GM23248 (cell line): ENCODE data around the gene TXNRD2. TPM values are rescaled to one million over a fixed set of nuclear protein-coding genes. Genes with fewer than 3 reads are reported as not detected.

Experiments used
- DNase-seq: peaks from one replicate; pipeline ENCODE4 v3.0.0-alpha.2; 2015
- H2AFZ ChIP-seq: fragments of 200-600 bp; sonication (generic); 2 replicates; pipeline ENCODE4 v1.6.1; 2016; ENCODE audit warnings: antibody characterized with exemption
- H3F3A ChIP-seq: fragments of 200-600 bp; sonication (generic); 2 replicates; pipeline ENCODE4 v1.6.1; 2016; ENCODE audit warnings: mild to moderate bottlenecking, antibody characterized with exemption, mixed run types; ENCODE audit not compliant: insufficient read depth
- H3K27ac ChIP-seq: fragments of 200-600 bp; sonication (generic); 2 replicates; pipeline ENCODE4 v1.5.1; 2016; ENCODE audit warnings: mild to moderate bottlenecking
- H3K27me3 ChIP-seq: fragments of 200-600 bp; sonication (generic); replicated peaks from 2 replicates; pipeline ENCODE4 v1.6.1; 2016; ENCODE audit warnings: mild to moderate bottlenecking; ENCODE audit not compliant: insufficient read depth
- H3K36me3 ChIP-seq: fragments of 200-600 bp; sonication (generic); 2 replicates; pipeline ENCODE4 v1.6.1; 2016; ENCODE audit warnings: low read depth, mild to moderate bottlenecking
- H3K4me1 ChIP-seq: fragments of 200-600 bp; sonication (generic); 2 replicates; pipeline ENCODE4 v1.6.1; 2016; ENCODE audit warnings: mild to moderate bottlenecking; ENCODE audit not compliant: insufficient read depth
- H3K4me2 ChIP-seq: fragments of 200-600 bp; sonication (generic); one replicate; pipeline ENCODE4 v1.6.1; 2016; ENCODE audit warnings: mild to moderate bottlenecking; ENCODE audit not compliant: unreplicated experiment
- H3K4me3 ChIP-seq: fragments of 200-600 bp; sonication (generic); 2 replicates; pipeline ENCODE4 v1.5.1; 2016; ENCODE audit warnings: mild to moderate bottlenecking
- H3K79me2 ChIP-seq: fragments of 200-600 bp; sonication (generic); 2 replicates; pipeline ENCODE4 v1.6.1; 2016; ENCODE audit warnings: mild to moderate bottlenecking; ENCODE audit not compliant: insufficient read depth
- H3K9ac ChIP-seq: fragments of 200-600 bp; sonication (generic); 2 replicates; pipeline ENCODE4 v1.6.1; 2016; ENCODE audit warnings: mild to moderate bottlenecking
- H3K9me2 ChIP-seq: fragments of 200-600 bp; sonication (generic); 2 replicates; pipeline ENCODE4 v1.6.1; 2016; ENCODE audit warnings: mixed run types, mild to moderate bottlenecking, moderate library complexity; ENCODE audit not compliant: insufficient read depth
- H3K9me3 ChIP-seq: fragments of 200-600 bp; sonication (generic); one replicate; pipeline ENCODE4 v1.6.1; 2017; ENCODE audit warnings: low read depth
- H4K20me1 ChIP-seq: fragments of 200-600 bp; sonication (generic); 2 replicates; pipeline ENCODE4 v1.6.0; 2016; ENCODE audit not compliant: insufficient read depth
- EZH2 ChIP-seq: fragments of 200-600 bp; sonication (generic); IDR thresholded peaks from 2 replicates; pipeline ENCODE4 v1.6.1; 2018; ENCODE audit warnings: antibody characterized with exemption, mild to moderate bottlenecking; ENCODE audit not compliant: insufficient read depth, poor library complexity, severe bottlenecking
- EZH2phosphoT487 ChIP-seq: fragments of 200-600 bp; sonication (generic); IDR thresholded peaks from 2 replicates; pipeline ENCODE4 v1.6.1; 2018; ENCODE audit warnings: antibody characterized with exemption, moderate library complexity, mild to moderate bottlenecking, low read depth; ENCODE audit not compliant: insufficient read depth
- WGBS, 2 experiments: methylation state at CpG; one replicate each; pipeline ENCODE4 v1.1.6; 2015 to 2017; ENCODE audit warnings: low lambda C conversion rate in 2 of 2, low coverage in 1 of 2; ENCODE audit errors: missing lambda C conversion rate in 2 of 2; 5-methylcytosine and 5-hydroxymethylcytosine counted together
- in situ Hi-C: fragments of 300-500 bp; cut with MboI; formaldehyde crosslinking; loops from 2 replicates; pipeline ENCODE4 v1.15.0; 2020
- polyA plus RNA-seq: library from polyadenylated mRNA; unstranded; fragments of >200 nt; fragmentation: Nextera tagmentation; extraction: Ambion mirVana; gene quantifications from 2 replicates; pipeline ENCODE4 v1.2.1, GENCODE V29; 2016
- total RNA-seq: library from RNA; depleted of rRNA; stranded (reverse); fragments of >200 nt; shearing (Covaris generic); gene quantifications from 2 replicates; pipeline ENCODE4 v1.2.3, GENCODE V29; 2014

TXNRD2 gene
- total and polyA plus RNA-seq, 2 experiments from 2014 or later, result 20.1 to 24.8 TPM

- Histone ChIP-seq H3K36me3 (no peaks in the 10 kb centered on the region; the same call in 1 of the 2 replicates), H3K79me2 (no peaks in the 10 kb centered on the region), H2AFZ (no peak overlapping the region), H4K20me1 (no peaks in the 10 kb centered on the region), H3K4me2 (no peak overlapping the region), H3K4me3 (no peak overlapping the region), H3K9ac (no peak overlapping the region), H3F3A (no peaks in the 10 kb centered on the region), H3K27me3 (no peaks in the 10 kb centered on the region), H3K4me1 (peaks cover 7% of the 10 kb centered on the region), H3K9me3 (no peaks in the 10 kb centered on the region), H3K9me2 (no peaks in the 10 kb centered on the region), H3K27ac (no peak overlapping the region)
- TF ChIP-seq EZH2phosphoT487, result no peak
- TF ChIP-seq EZH2, result no peak
- DNase-seq, result no peak
- in situ Hi-C loops, result no loop called here
- 88 to 89% methylated on average over 7 of the region's 7 CpGs for WGBS, 2 experiments
These were observed 26.3 kb upstream of the TXNRD2 start for GRCh38 chr22:19967850-19968449.

GRCh38 chr22:19966908-19967750 is 25.5 kb upstream of the TXNRD2 start:
- H2AFZ ChIP-seq, result no peak overlapping the region
- no peaks in the 10 kb centered on the region; the same call in 1 of the 2 replicates for H3K36me3 ChIP-seq
- H3K79me2 ChIP-seq, result no peaks in the 10 kb centered on the region
- no peaks in the 10 kb centered on the region for H3K27me3 ChIP-seq
- 74 to 76% methylated on average over 20 of the region's 20 CpGs for WGBS, 2 experiments
- H3F3A ChIP-seq, result no peaks in the 10 kb centered on the region
- no peak for DNase-seq
- H3K4me3 ChIP-seq, result no peak overlapping the region
- no peak overlapping the region for H3K4me2 ChIP-seq
- H4K20me1 ChIP-seq, result no peaks in the 10 kb centered on the region
- TF ChIP-seq EZH2, result no peak
- TF ChIP-seq EZH2phosphoT487, result no peak
- H3K4me1 ChIP-seq, result peaks cover 13% of the 10 kb centered on the region
- no peaks in the 10 kb centered on the region for H3K9me2 ChIP-seq
- in situ Hi-C loops, result no loop called here
- H3K9me3 ChIP-seq, result no peaks in the 10 kb centered on the region
- H3K27ac ChIP-seq, result no peak overlapping the region
- no peak overlapping the region for H3K9ac ChIP-seq

- H3K9ac ChIP-seq, result no peak overlapping the region
- no peaks in the 10 kb centered on the region for H3K9me3 ChIP-seq
- H2AFZ ChIP-seq, result no peak overlapping the region
- no peaks in the 10 kb centered on the region for H3K79me2 ChIP-seq
- no peak overlapping the region for H3K27ac ChIP-seq
- H3K4me1 ChIP-seq, result peaks cover 13% of the 10 kb centered on the region
- no peaks in the 10 kb centered on the region for H3K9me2 ChIP-seq
- 82 to 93% methylated on average over 9 to 10 of the region's 10 CpGs for WGBS, 2 experiments
- no peak overlapping the region for H3K4me2 ChIP-seq
- TF ChIP-seq EZH2, result no peak
- no peak for TF ChIP-seq EZH2phosphoT487
- H3K27me3 ChIP-seq, result no peaks in the 10 kb centered on the region
- no peak overlapping the region for H3K4me3 ChIP-seq
- DNase-seq, result peak; percentile 31
- in situ Hi-C loops, result no loop called here
- no peaks in the 10 kb centered on the region for H4K20me1 ChIP-seq
- no peaks in the 10 kb centered on the region for H3F3A ChIP-seq
- no peaks in the 10 kb centered on the region; the same call in 1 of the 2 replicates for H3K36me3 ChIP-seq
These were observed 24.4 kb upstream of the TXNRD2 start for GRCh38 chr22:19965771-19966709.

GRCh38 chr22:19964701-19965386 is 23.2 kb upstream of the TXNRD2 start:
- H3K36me3 ChIP-seq, result no peaks in the 10 kb centered on the region; the same call in 1 of the 2 replicates
- in situ Hi-C loops, result no loop called here

More at GRCh38 chr22:19964701-19965386, 23.2 kb upstream of the TXNRD2 start:
- 87 to 88% methylated on average over 15 of the region's 15 CpGs for WGBS, 2 experiments
- Histone ChIP-seq H2AFZ (no peak overlapping the region), H3K4me3 (no peak overlapping the region), H3K9me3 (no peaks in the 10 kb centered on the region), H3K27me3 (no peaks in the 10 kb centered on the region), H4K20me1 (no peaks in the 10 kb centered on the region), H3K4me2 (no peak overlapping the region), H3K27ac (no peak overlapping the region), H3K79me2 (no peaks in the 10 kb centered on the region), H3K4me1 (peaks cover 13% of the 10 kb centered on the region), H3K9ac (no peak overlapping the region), H3F3A (peaks cover 8% of the 10 kb centered on the region; the same call in 1 of the 2 replicates), H3K9me2 (no peaks in the 10 kb centered on the region)
- no peak for DNase-seq
- TF ChIP-seq EZH2, result no peak
- no peak for TF ChIP-seq EZH2phosphoT487
